PC-3 (cell line): Measurements from ENCODE around the gene PKNOX2. TPM values are rescaled to one million over a fixed set of nuclear protein-coding genes. Genes with fewer than 3 reads are reported as not detected.

Source experiments
- ATAC-seq: fragments of 200-7000 bp; cut with Tn5 transposase; 2 replicates; pipeline ENCODE4 v1.9.1; 2020; ENCODE audit warnings: mild to moderate bottlenecking, moderate library complexity
- BruUV-seq: library from RNA; stranded (reverse); fragments of 400-500 nt; replicated peaks from 2 replicates; lab custom pipeline; 2021; lab: Mats Ljungman, UMichigan
- CTCF ChIA-PET: fragments of 300-600 bp; sonication (Branson Sonifier 250); formaldehyde crosslinking; loops from one replicate; lab custom pipeline; 2022; ENCODE audit warnings: antibody characterized with exemption; lab: Charles Lee
- POLR2A ChIA-PET: fragments of 300-600 bp; sonication (Branson Sonifier 250); formaldehyde crosslinking; loops from one replicate; lab custom pipeline; 2022; ENCODE audit warnings: antibody characterized with exemption; ENCODE audit not compliant: unreplicated experiment; lab: Charles Lee
- DNase-seq: peaks from one replicate; pipeline ENCODE4 v3.0.0-alpha.2; 2015
- H2AFZ ChIP-seq: fragments of 300-600 bp; sonication (generic); 2 replicates; pipeline ENCODE4 v1.6.0; 2016; ENCODE audit warnings: antibody characterized with exemption, low read length
- H3F3A ChIP-seq: fragments of 300-600 bp; sonication (generic); one replicate; pipeline ENCODE4 v1.6.0; 2017; ENCODE audit warnings: antibody characterized with exemption, low read length, control low read depth, mild to moderate bottlenecking; ENCODE audit not compliant: unreplicated experiment
- H3K27ac ChIP-seq: fragments of 300-600 bp; sonication (generic); 2 replicates; pipeline ENCODE4 v1.5.1; 2016; ENCODE audit warnings: mild to moderate bottlenecking, low read length
- H3K27me3 ChIP-seq: fragments of 300-600 bp; sonication (generic); 2 replicates; pipeline ENCODE4 v1.6.1; 2016; ENCODE audit warnings: low read length, mixed read lengths
- H3K36me3 ChIP-seq: fragments of 300-600 bp; sonication (generic); 2 replicates; pipeline ENCODE4 v1.6.1; 2016; ENCODE audit warnings: low read depth, mixed run types, low read length, mixed read lengths
- H3K4me1 ChIP-seq: fragments of 300-600 bp; sonication (generic); 2 replicates; pipeline ENCODE4 v1.5.1; 2016; ENCODE audit warnings: low read length; ENCODE audit not compliant: insufficient read depth
- H3K4me2 ChIP-seq: fragments of 300-600 bp; sonication (generic); 2 replicates; pipeline ENCODE4 v1.6.0; 2016; ENCODE audit warnings: low read length
- H3K4me3 ChIP-seq: fragments of 300-600 bp; sonication (generic); 2 replicates; pipeline ENCODE4 v1.5.1; 2016; ENCODE audit warnings: mild to moderate bottlenecking, low read length, mixed read lengths
- H3K79me2 ChIP-seq: fragments of 300-600 bp; sonication (generic); 2 replicates; pipeline ENCODE4 v1.6.1; 2017; ENCODE audit warnings: low read length, mixed read lengths
- H3K9ac ChIP-seq: fragments of 300-600 bp; sonication (generic); 2 replicates; pipeline ENCODE4 v1.6.0; 2016; ENCODE audit warnings: mild to moderate bottlenecking, low read length
- H3K9me2 ChIP-seq: fragments of 300-600 bp; sonication (generic); replicated peaks from 2 replicates; pipeline ENCODE4 v1.6.1; 2016; ENCODE audit warnings: mixed run types, low read length, mixed read lengths
- H3K9me3 ChIP-seq: fragments of 300-600 bp; sonication (generic); 2 replicates; pipeline ENCODE4 v1.6.1; 2016; ENCODE audit warnings: low read length, mixed read lengths
- H4K20me1 ChIP-seq: fragments of 300-600 bp; sonication (generic); 2 replicates; pipeline ENCODE4 v1.6.1; 2016; ENCODE audit warnings: low read length, mixed read lengths
- EZH2 ChIP-seq: fragments of 300-600 bp; sonication (generic); IDR thresholded peaks from one replicate; pipeline ENCODE4 v1.6.1; 2017; ENCODE audit warnings: antibody characterized with exemption, mild to moderate bottlenecking, low read length; ENCODE audit not compliant: unreplicated experiment
- EZH2phosphoT487 ChIP-seq: fragments of 300-600 bp; sonication (generic); IDR thresholded peaks from 2 replicates; pipeline ENCODE4 v1.6.1; 2018; ENCODE audit warnings: mild to moderate bottlenecking, antibody characterized with exemption, low read length, borderline replicate concordance
- intact Hi-C: fragments of 100-400 bp; cut with micrococcal nuclease; formaldehyde crosslinking; loops from 2 replicates; pipeline ENCODE4 v1.9.0; 2023
- total RNA-seq: library from RNA; depleted of rRNA; stranded (reverse); fragments of >200 nt; gene quantifications from 2 replicates; pipeline ENCODE4 v1.2.3, GENCODE V29; 2014
- TF ChIP-seq, protein P1 (sequence below): fragments of 300-600 bp; sonication (generic); conservative IDR thresholded peaks from 2 replicates; pipeline ENCODE4 v1.5.1; 2017; ENCODE audit warnings: antibody characterized with exemption, low read depth, mild to moderate bottlenecking, low read length

The PKNOX2 gene
- total RNA-seq, 1 experiment from 2014 or later: not detected

DNA sequence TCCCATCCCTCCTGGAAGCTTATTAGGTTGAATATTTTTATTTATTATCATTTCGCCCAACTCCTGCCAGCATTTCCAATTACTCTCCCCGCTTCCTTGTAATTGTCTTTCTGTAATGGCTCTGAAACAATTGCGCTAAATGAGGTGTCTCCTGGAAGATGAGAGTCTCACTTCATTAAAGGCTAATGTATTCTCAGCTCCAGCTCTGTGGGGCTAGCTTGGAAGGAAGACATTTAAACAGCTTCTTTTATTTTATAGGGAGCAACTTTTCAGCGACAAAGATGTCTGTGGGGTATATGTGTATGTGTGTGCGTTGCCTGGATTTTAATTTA lies 86.6 kb downstream of the PKNOX2 start:
- Histone ChIP-seq H3K9me2 (no peaks in the 10 kb centered on the region), H2AFZ (no peak overlapping the region), H3K79me2 (no peaks in the 10 kb centered on the region), H3K4me2 (no peak overlapping the region), H3K27me3 (peaks cover 68% of the 10 kb centered on the region), H3K36me3 (no peaks in the 10 kb centered on the region), H3K27ac (no peak overlapping the region), H3F3A (no peaks in the 10 kb centered on the region), H3K4me3 (no peak overlapping the region), H3K4me1 (no peaks in the 10 kb centered on the region), H3K9ac (no peak overlapping the region), H4K20me1 (no peaks in the 10 kb centered on the region), H3K9me3 (no peaks in the 10 kb centered on the region)
- TF ChIP-seq EZH2 (no peak), EZH2phosphoT487 (no peak)
- TF ChIP-seq, protein P1, sequence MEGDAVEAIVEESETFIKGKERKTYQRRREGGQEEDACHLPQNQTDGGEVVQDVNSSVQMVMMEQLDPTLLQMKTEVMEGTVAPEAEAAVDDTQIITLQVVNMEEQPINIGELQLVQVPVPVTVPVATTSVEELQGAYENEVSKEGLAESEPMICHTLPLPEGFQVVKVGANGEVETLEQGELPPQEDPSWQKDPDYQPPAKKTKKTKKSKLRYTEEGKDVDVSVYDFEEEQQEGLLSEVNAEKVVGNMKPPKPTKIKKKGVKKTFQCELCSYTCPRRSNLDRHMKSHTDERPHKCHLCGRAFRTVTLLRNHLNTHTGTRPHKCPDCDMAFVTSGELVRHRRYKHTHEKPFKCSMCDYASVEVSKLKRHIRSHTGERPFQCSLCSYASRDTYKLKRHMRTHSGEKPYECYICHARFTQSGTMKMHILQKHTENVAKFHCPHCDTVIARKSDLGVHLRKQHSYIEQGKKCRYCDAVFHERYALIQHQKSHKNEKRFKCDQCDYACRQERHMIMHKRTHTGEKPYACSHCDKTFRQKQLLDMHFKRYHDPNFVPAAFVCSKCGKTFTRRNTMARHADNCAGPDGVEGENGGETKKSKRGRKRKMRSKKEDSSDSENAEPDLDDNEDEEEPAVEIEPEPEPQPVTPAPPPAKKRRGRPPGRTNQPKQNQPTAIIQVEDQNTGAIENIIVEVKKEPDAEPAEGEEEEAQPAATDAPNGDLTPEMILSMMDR: no peak
- DNase-seq (no peak), ATAC-seq (no peak)
- intact Hi-C loops: no loop called here
- ChIA-PET CTCF (interaction anchor here (0.6 kb wide), 1 partner anchor 160 kb away, joined by 3 read pairs; no protein-coding TSS in a partner anchor), POLR2A (interaction anchor here (0.5 kb wide), 1 partner anchor 143 kb away, joined by 3 read pairs; no protein-coding TSS in a partner anchor)
- no TSS peak for BruUV-seq

DNA sequence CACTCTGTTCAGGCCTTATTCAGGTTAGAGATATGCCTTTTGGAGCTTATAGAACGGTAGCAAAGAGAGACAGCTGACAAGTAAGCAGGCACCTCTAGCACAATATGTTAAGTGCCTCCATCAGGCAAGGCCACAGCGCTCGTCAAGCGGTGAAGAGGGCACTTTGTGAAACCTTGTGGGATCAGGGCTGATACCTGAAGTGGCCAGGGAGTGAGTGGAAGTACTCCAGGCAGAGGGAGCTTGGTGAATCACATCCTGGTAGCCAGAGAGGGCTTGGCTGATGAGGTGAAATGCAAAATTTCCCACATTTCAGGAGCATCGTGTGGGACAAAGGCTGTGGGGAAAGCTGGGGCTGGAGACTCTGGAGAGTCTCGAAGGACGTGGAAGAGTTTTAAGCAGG lies 87.4 kb downstream of the PKNOX2 start:
- no peak overlapping the region for H3K27ac ChIP-seq
- BruUV-seq: no TSS peak
- intact Hi-C loops: no loop called here
- no peaks in the 10 kb centered on the region for H3K9me2 ChIP-seq
- ChIA-PET CTCF (no interaction called here), POLR2A (no interaction called here)
- H3K79me2 ChIP-seq: no peaks in the 10 kb centered on the region
- H3K4me2 ChIP-seq: no peak overlapping the region
- ATAC-seq (no peak), DNase-seq (no peak)
- H3K9ac ChIP-seq: no peak overlapping the region
- no peaks in the 10 kb centered on the region for H3K4me1 ChIP-seq
- TF ChIP-seq, protein P1: no peak
- TF ChIP-seq EZH2phosphoT487 (no peak), EZH2 (no peak)
- no peaks in the 10 kb centered on the region for H3F3A ChIP-seq
- no peaks in the 10 kb centered on the region for H3K36me3 ChIP-seq
- peaks cover 68% of the 10 kb centered on the region for H3K27me3 ChIP-seq
- H4K20me1 ChIP-seq: no peaks in the 10 kb centered on the region
- H2AFZ ChIP-seq: no peak overlapping the region
- no peak overlapping the region for H3K4me3 ChIP-seq
- no peaks in the 10 kb centered on the region for H3K9me3 ChIP-seq

DNA sequence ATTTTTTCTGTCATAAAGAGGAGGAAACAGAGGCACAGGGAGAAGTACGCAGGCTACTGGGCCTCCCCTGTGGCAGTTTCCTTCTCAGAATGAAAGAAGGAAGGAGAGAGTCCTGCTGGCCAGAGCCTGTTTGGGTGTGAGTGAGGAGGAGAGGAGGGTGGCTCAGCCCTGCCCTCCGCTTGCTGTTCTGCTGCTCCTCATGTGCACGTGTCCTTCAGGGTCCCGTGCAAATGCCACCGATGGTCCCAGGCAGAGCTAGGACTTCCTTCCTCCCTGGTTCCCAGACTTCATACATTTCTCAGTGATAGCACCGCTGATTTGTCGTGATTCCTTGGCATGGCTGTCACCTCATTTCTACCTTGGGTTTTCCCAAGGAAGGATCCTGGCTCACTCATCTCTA lies 88.7 kb downstream of the PKNOX2 start:
- Histone ChIP-seq H3F3A (no peaks in the 10 kb centered on the region), H3K9me3 (no peaks in the 10 kb centered on the region), H3K4me3 (no peak overlapping the region), H3K27me3 (peaks cover 68% of the 10 kb centered on the region), H3K36me3 (no peaks in the 10 kb centered on the region), H3K79me2 (no peaks in the 10 kb centered on the region), H3K4me2 (no peak overlapping the region), H4K20me1 (no peaks in the 10 kb centered on the region), H2AFZ (no peak overlapping the region), H3K4me1 (no peaks in the 10 kb centered on the region), H3K9me2 (no peaks in the 10 kb centered on the region), H3K9ac (no peak overlapping the region), H3K27ac (no peak overlapping the region)
- ATAC-seq (no peak), DNase-seq (no peak)
- ChIA-PET POLR2A (no interaction called here), CTCF (no interaction called here)
- intact Hi-C loops: no loop called here
- no TSS peak for BruUV-seq
- TF ChIP-seq EZH2phosphoT487: no peak
- TF ChIP-seq, protein P1: no peak
- TF ChIP-seq EZH2: no peak
